ENCODE data around the gene ZBTB38.

GRCh38 chr3:141401573-141402475 is 33.5 kb downstream of the ZBTB38 start:
- no peak for TF ChIP-seq YY1 (IDR thresholded peaks at IDR 0.05; ENCODE audit: insufficient read depth, insufficient read length)
- no peak for TF ChIP-seq ZNF274 (IDR thresholded peaks at IDR 0.05; ENCODE audit: low read depth, low read length)
